Fibroblast of skin of right biceps (primary cell): Measurements from ENCODE around the gene CWC22.
"Not testable (repeated sequence)": the region's sequence is repeated elsewhere in the genome, so short reads cannot be mapped to it uniquely, and the experiment has no call there.

Experiments
- DNase-seq: peaks from one replicate; pipeline ENCODE4 v3.0.0-alpha.2; 2013

Gene CWC22

DNA sequence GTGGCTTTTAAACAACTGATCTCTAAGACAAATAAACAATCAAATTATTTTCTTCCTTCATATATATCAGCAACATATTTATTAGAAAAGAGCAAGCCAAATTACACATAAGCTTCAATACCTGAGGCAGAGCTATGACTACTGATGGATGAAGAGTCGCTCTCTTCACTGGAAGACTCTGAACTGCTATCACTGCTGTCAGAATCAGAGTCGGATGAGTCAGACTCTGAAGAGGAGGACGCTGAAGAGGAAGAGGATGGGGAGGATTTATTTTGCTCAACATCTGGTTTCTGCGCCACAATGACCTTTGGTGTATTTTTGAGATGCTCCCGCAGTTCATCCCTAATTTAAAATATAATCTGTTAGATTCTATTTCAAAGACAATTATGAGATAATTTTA is 56.7 kb downstream of the CWC22 start:
- DNase-seq, result no peak

GRCh38 chr2:179949438-179949837 is 57.7 kb downstream of the CWC22 start:
- DNase-seq, result no peak

- DNase-seq, result no peak
These were observed 59.0 kb downstream of the CWC22 start for GRCh38 chr2:179948058-179948457.

GRCh38 chr2:179946810-179947615 is 60.1 kb downstream of the CWC22 start:
- no peak for DNase-seq

DNA sequence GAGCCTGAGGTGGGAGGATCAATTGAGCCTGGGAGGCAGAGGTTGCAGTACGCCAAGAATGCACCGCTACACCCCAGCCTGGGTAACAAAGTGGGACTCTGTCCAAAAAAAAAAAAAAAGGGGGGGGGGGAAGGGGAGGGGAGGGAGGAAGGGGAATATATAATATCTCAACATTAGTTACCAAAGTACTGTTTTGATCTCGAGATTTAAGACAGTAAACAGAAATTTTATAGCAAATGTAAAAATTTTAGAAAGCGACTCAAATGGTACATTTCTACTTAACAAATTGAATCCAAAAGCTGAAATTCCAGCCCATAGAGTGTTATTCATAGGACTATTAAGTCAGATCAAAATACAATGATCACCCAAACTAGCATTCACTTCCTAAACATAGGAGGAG is 60.8 kb downstream of the CWC22 start:
- no peak for DNase-seq

- DNase-seq, result no peak
These were observed 67.8 kb downstream of the CWC22 start for GRCh38 chr2:179939259-179939658.

DNA sequence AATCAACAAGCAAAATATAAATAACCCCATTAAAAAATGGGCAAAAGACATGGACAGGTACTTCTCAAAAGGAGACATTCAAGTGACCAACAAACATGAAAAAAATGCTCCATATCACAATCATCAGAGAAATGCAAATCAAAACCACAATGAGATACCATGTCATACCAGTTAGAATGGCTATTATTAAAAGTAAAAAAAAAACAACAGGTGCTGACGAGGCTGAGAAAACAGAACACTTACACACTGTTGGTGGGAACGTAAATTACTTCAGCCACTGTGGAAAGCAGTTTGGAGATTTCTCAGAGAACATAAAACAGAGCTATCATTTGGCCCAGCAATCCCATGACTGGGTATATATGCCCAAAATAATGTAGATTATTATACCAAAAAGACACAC is 69.1 kb downstream of the CWC22 start:
- no peak for DNase-seq

DNA sequence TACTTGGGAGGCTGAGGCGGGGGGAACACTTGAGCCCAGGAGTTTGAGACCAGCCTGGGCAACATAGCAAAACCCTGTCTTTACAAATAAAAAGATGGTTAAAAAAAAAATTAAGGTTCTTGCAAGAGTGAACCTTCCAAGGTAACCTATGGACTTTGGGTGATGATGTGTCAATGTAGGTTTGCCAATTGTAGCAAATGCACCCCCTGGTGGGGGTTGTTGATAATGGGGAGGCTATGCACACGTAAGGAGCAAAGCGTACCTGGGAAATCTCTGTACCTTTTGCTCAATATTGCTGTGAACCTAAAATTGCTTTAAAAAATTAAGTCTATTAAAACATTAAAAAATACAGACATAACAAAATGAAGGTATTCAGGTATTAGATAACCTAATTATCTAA is 70.4 kb downstream of the CWC22 start:
- DNase-seq, result peak; percentile 5

DNA sequence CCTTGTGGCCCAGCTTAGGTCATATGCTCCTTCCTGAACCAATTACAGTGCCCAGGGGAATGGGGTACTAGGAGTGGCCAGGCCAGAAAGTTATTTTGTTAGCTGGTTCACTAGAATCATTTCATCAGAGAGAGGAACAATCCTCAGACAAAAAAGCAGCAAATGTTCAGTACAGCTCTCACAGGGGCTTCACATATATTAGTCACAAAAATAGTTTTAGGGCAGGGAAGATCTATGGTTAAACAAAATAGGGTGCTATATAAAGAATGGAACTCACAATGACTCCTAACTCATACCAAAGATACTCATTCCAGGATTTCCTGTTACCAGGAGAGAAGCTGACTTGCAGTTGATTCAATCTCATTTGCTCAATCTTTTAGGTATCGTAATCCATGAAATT is 71.0 kb downstream of the CWC22 start:
- peak; percentile 18 for DNase-seq

- no peak for DNase-seq
These were observed 74.3 kb downstream of the CWC22 start for GRCh38 chr2:179932786-179933185.

DNA sequence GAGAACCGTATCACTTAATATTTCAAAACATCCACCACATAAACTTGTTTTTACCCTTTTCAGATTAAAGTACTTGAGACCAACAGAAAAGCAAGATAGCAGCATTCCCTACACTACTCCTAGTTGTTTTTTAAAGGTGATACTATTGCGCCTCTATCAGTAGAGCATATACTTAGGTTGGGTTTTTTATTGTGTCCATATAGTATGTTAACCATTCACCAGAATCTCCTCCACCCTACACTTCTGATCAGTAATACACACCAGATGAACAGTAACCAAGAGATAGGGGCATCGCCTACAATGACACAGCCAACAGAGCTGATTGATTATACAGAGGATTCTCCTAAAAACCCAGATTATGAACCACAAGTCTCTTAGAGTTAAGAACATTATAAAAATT is 75.6 kb downstream of the CWC22 start:
- no peak for DNase-seq

DNA sequence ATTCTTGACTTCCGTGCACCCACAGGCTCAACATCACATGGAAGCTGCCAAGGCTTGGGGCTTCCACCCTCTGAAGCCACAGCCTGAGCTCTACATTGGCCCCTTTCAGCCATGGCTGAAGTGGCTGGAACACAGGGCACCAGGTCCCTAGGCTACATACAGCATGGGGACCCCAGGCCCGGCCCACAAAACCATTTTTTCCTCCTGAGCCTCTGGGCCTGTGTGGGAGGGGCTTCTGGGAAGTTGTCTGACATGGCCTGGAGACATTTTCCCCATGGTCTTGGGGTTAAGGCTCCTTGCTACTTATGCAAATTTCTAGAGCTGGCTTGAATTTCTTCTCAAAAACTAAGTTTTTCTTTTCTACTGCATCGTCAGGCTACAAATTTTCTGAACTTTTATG is 77.1 kb downstream of the CWC22 start:
- not testable (repeated sequence) for DNase-seq

DNA sequence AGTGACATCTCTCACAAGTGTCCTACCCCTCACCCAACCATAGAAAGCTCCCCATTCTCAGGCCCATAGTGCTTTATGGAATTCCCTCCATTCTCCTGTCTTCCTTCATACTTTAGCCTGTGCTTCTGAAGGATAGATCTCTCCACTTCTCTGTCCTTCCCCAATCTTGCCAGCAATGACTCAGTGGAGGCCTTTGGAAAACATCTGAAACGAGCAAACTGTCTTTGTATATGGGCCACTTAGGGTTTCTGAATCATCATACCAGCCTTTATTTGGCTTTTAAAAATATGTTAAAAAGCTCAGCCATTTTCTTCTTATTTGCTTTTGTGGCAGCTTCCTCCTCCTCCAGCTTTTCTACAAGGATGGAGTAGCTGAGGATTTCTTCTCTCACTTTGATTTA is 80.1 kb downstream of the CWC22 start:
- DNase-seq, result no peak

DNA sequence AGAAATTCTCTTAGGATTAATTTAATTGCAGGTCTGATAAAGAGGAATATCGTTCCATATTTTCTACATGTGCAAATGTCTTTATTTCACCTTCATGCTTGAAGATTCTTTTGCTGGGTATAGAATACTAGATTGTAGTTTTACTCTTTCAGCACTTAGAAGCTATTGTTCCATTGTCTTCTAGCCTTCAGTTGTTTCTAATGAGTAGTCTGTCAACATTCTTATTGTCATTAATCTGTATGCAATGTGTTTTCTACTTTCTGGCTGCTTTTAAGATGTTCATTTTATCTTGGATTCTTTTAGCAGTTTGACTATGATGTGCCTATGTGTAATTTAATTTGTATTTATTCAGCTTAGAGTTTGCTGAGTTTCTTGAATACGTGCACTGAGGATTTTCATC is 81.4 kb downstream of the CWC22 start:
- DNase-seq, result no peak

GRCh38 chr2:179917272-179917671 is 89.8 kb downstream of the CWC22 start:
- DNase-seq, result peak; percentile 42

GRCh38 chr2:179915395-179915992 is 91.6 kb downstream of the CWC22 start:
- DNase-seq, result no peak

DNA sequence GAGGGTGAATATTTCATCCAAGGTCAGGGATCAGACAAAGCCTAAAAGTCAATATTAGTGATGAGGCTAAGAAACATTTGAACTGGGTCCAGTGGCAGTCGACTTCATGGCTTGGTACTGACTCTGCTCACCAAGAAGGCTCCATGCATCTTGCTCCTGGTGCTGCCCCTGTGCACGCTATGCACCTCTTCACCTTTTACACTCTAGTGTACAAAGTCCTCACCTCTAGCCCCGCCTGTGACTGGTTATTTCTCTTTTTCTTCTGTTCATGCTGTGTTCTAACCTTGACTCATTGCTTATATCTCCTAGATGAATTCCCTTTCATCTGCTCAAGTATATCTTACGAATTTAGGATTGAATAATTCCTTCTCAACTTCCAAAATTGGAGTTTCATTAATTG is 93.3 kb downstream of the CWC22 start:
- no peak for DNase-seq

- DNase-seq, result no peak
These were observed 95.5 kb downstream of the CWC22 start for GRCh38 chr2:179911569-179911968.

DNA sequence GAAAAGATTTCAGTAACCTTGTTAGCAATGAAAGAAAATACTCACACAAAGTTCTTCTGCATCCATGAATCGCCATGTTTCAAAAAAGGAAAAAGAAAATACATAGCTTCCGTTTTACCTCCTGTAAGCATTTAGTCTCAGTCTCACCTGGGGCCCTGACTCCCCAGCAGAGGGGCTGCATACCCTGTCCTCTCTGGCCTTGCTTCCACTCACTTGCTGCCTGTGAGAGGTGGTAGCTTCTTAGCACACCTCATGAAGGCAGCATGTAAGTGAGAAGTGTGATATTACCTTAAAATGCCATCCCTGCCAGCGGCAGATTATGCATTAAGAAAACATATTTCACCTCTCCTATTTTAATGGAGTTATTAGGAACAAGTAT is 96.4 kb downstream of the CWC22 start:
- no peak for DNase-seq

- DNase-seq, result no peak
These were observed 97.0 kb downstream of the CWC22 start for GRCh38 chr2:179909845-179910734.

DNA sequence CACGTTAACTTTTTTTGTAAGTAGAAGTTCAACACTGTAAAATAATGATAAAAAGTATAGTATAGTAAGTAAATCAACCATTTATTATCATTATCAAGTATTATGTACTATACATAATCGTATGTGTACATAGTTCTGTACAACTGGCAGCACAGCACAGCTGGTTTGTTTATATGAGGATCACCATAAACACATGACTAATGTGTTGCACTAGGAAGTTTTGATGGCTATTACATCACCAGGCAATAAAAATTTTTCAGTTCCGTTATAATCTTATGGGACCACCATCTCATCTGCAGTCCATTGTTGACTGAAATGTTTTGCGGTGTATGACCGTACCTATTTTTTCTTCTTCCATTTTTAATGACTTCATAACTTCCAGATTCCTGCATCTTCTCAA is 106.4 kb downstream of the CWC22 start:
- DNase-seq, result no peak

- no peak for DNase-seq
These were observed 107.4 kb downstream of the CWC22 start for GRCh38 chr2:179899666-179900065.

- peak; percentile 36 for DNase-seq
These were observed 108.2 kb downstream of the CWC22 start for GRCh38 chr2:179898873-179899272.
